HepG2 (cell line): Measurements from ENCODE around the gene PLCG1. TPM values are rescaled to one million over a fixed set of nuclear protein-coding genes. Genes with fewer than 3 reads are reported as not detected.

Source experiments
- AKNA ChIP-seq: sonication (generic); formaldehyde crosslinking; IDR thresholded peaks from 2 replicates; pipeline ENCODE4 v1.4.0; 2020; ENCODE audit warnings: missing genetic modification reagents, borderline replicate concordance
- ATF5 ChIP-seq: sonication (generic); formaldehyde crosslinking; IDR thresholded peaks from 2 replicates; pipeline ENCODE4 v1.4.0; 2020; ENCODE audit warnings: mild to moderate bottlenecking, low read depth, missing genetic modification reagents
- CEBPB ChIP-seq: IDR thresholded peaks from 2 replicates; pipeline ENCODE4 v1.6.1; 2011; ENCODE audit warnings: low read depth, low read length, improper control_type of control experiment, borderline replicate concordance
- CHD2 ChIP-seq: IDR thresholded peaks from 2 replicates; pipeline ENCODE4 v1.6.1; 2011; ENCODE audit warnings: low read depth, low read length, improper control_type of control experiment
- ETV5 ChIP-seq: IDR thresholded peaks from 2 replicates; pipeline ENCODE4 v1.6.1; 2018; ENCODE audit warnings: missing biosample characterization, missing genetic modification reagents, inconsistent platforms, borderline replicate concordance
- HNRNPH1 ChIP-seq: fragments of 200-400 bp; formaldehyde crosslinking; optimal IDR thresholded peaks from 2 replicates; pipeline ENCODE3; 2017; ENCODE audit warnings: mild to moderate bottlenecking, low read depth, low read length
- IRF1 ChIP-seq: sonication (generic); formaldehyde crosslinking; IDR thresholded peaks from 2 replicates; pipeline ENCODE4 v1.4.0; 2020; ENCODE audit warnings: low read depth, mild to moderate bottlenecking, missing genetic modification reagents
- NCOA1 ChIP-seq: sonication (generic); formaldehyde crosslinking; IDR thresholded peaks from 2 replicates; pipeline ENCODE4 v1.9.0; 2021; ENCODE audit warnings: missing genetic modification reagents
- NFKBIZ ChIP-seq: IDR thresholded peaks from 2 replicates; pipeline ENCODE4 v1.6.1; 2018; ENCODE audit warnings: missing genetic modification reagents, missing compliant biosample characterization
- NR2F6 ChIP-seq, 2 experiments: IDR thresholded peaks; 2 replicates each; pipeline ENCODE4 v1.6.1; 2016; ENCODE audit warnings: antibody characterized with exemption in 1 of 2, mild to moderate bottlenecking in 1 of 2
- REXO4 ChIP-seq: sonication (generic); formaldehyde crosslinking; IDR thresholded peaks from 2 replicates; pipeline ENCODE4 v1.8.0; 2022; ENCODE audit warnings: missing genetic modification reagents, mild to moderate bottlenecking, borderline replicate concordance
- RORA ChIP-seq: sonication (generic); formaldehyde crosslinking; IDR thresholded peaks from 2 replicates; pipeline ENCODE4 v1.5.0; 2020; ENCODE audit warnings: mild to moderate bottlenecking, missing genetic modification reagents, moderate library complexity
- ZBTB7B ChIP-seq: sonication (generic); formaldehyde crosslinking; IDR thresholded peaks from 2 replicates; pipeline ENCODE4 v1.4.0; 2020; ENCODE audit warnings: missing genetic modification reagents
- ZGPAT ChIP-seq: IDR thresholded peaks from 2 replicates; pipeline ENCODE4 v1.6.1; 2016; ENCODE audit warnings: mild to moderate bottlenecking
- ZMAT3 ChIP-seq: sonication (generic); formaldehyde crosslinking; conservative IDR thresholded peaks from 2 replicates; pipeline ENCODE4 v1.7.0; 2021; ENCODE audit warnings: missing genetic modification reagents
- ZNF276 ChIP-seq: sonication (generic); formaldehyde crosslinking; IDR thresholded peaks from 2 replicates; pipeline ENCODE4 v1.4.0; 2020; ENCODE audit warnings: mild to moderate bottlenecking, low read depth, missing genetic modification reagents
- ZNF501 ChIP-seq: sonication (generic); formaldehyde crosslinking; IDR thresholded peaks from 2 replicates; pipeline ENCODE4 v1.5.1; 2020; ENCODE audit warnings: mild to moderate bottlenecking, moderate library complexity, missing genetic modification reagents
- ZNF749 ChIP-seq: sonication (generic); formaldehyde crosslinking; IDR thresholded peaks from 2 replicates; pipeline ENCODE4 v1.8.0; 2022; ENCODE audit warnings: mild to moderate bottlenecking, missing genetic modification reagents, moderate library complexity, borderline replicate concordance
- ZNF790 ChIP-seq: sonication (generic); formaldehyde crosslinking; IDR thresholded peaks from 2 replicates; pipeline ENCODE4 v1.8.0; 2022; ENCODE audit warnings: missing genetic modification reagents, mild to moderate bottlenecking, borderline replicate concordance
- ZSCAN20 ChIP-seq: sonication (generic); formaldehyde crosslinking; IDR thresholded peaks from 2 replicates; pipeline ENCODE4 v1.4.0; 2020; ENCODE audit warnings: missing genetic modification reagents, mild to moderate bottlenecking, borderline replicate concordance
- polyA plus RNA-seq, 8 experiments: library from polyadenylated mRNA; depleted of rRNA in 3 of 8; stranded (reverse) in 7 of 8; unstranded in 1 of 8; fragments of >200 nt; fragmentation: Illumina TruSeq in 4 of 8; extraction: Trizol in 4 of 8; gene quantifications; 2 replicates each; pipeline versions ENCODE4 v1.2.1 to v1.2.3, GENCODE V29; 2011 to 2016; ENCODE audit warnings: low read depth in 4 of 8, missing spikeins in 1 of 8, mixed read lengths in 1 of 8; ENCODE audit not compliant: insufficient read depth in 1 of 8
- total RNA-seq, 5 experiments: library from RNA; depleted of rRNA; stranded (reverse); fragments of >200 nt; fragmentation: Illumina TruSeq; extraction: Trizol; gene quantifications; 2 replicates each; pipeline ENCODE4 v1.2.3, GENCODE V29; 2016; ENCODE audit warnings: low read depth in 1 of 5

PLCG1 gene
- total and polyA plus RNA-seq, 2 of the 13 experiments (the other 11 are each of a cell fraction or from before 2014, with no cell fraction given), result 85.3 to 158 TPM

DNA sequence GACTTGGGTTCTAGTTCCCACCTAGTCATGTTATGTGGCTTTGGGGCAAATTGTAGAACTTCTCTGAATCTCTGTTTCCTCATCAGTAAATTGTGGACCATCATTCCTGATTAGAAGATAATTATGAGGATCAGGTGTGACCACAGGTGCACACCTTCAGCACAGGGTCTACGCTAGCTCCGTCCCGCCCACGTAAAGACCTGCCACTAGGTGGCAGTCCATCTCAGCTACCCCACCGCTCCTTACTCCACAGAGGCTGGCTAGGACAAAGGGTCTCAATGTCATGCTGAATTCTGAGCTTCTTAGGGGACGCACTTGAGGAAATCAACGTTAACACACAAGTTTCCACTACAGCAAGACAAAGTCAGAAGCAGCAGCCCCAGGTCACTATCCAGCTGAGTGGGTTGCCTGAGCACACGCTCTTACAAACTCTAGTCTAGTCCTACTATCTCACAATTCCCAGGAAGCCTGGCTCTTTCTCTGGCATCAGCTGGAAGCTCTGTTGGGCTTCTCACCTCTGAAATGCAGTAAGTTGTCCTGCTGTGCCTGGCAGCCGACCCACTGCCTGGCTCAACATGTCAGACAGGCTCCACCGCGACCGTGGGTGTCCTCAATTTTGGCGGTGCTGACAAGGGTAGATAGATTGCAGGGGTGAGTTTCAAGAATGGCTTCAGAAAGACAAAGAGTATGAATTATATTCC, 2.0 kb upstream of the PLCG1 start (continued):
- TF ChIP-seq HNRNPH1 (no peak), ZNF790 (CRISPR knock-in tag) (no peak), CHD2 (no peak), NR2F6 (IDR thresholded peaks at IDR 0.05) (no peak), NR2F6 (CRISPR knock-in tag; IDR thresholded peaks at IDR 0.05) (peak; percentile 9; the same call in 1 of the 2 replicates), IRF1 (CRISPR knock-in tag) (no peak), ZGPAT (peak; percentile 60; the same call in 1 of the 2 replicates), NCOA1 (CRISPR knock-in tag) (no peak), CEBPB (no peak), ETV5 (CRISPR knock-in tag) (no peak; the same call in none of the 2 replicates), ZNF276 (CRISPR knock-in tag) (no peak), RORA (no peak), REXO4 (CRISPR knock-in tag) (no peak), ATF5 (CRISPR knock-in tag) (no peak), ZMAT3 (CRISPR knock-in tag) (no peak), ZBTB7B (CRISPR knock-in tag) (peak; percentile 80), ZNF501 (no peak), ZSCAN20 (CRISPR knock-in tag) (no peak), ZNF749 (CRISPR knock-in tag) (no peak), AKNA (CRISPR knock-in tag) (no peak), NFKBIZ (CRISPR knock-in tag) (0 out of 2 replicates have a peak, but pooled peaks have one; percentile 51)
